M059J (cell line): ENCODE results near the gene MRFAP1L1. TPM values are rescaled to one million over a fixed set of nuclear protein-coding genes. Genes with fewer than 3 reads are reported as not detected.
A peak's percentile ranks its signal among the peaks of the same experiment; 100 is the strongest.
"Not testable (repeated sequence)": the region's sequence is repeated elsewhere in the genome, so short reads cannot be mapped to it uniquely, and the experiment has no call there.

ENCODE experiments used
- DNase-seq: peaks from one replicate; pipeline ENCODE4 v3.0.0-alpha.2; 2012; ENCODE audit warnings: low read depth
- total RNA-seq: library from RNA; depleted of rRNA; stranded (reverse); fragments of >200 nt; shearing (Covaris generic); gene quantifications from 2 replicates; pipeline ENCODE4 v1.2.3, GENCODE V29; 2014

The MRFAP1L1 gene
- total RNA-seq, 1 experiment from 2014 or later, result 81.2 TPM

- DNase-seq, result peak; percentile 97
Measured at GRCh38 chr4:6688879-6689505, 20.7 kb downstream of the MRFAP1L1 start.

- no peak for DNase-seq
Measured at GRCh38 chr4:6687947-6688878, 21.5 kb downstream of the MRFAP1L1 start.

DNA sequence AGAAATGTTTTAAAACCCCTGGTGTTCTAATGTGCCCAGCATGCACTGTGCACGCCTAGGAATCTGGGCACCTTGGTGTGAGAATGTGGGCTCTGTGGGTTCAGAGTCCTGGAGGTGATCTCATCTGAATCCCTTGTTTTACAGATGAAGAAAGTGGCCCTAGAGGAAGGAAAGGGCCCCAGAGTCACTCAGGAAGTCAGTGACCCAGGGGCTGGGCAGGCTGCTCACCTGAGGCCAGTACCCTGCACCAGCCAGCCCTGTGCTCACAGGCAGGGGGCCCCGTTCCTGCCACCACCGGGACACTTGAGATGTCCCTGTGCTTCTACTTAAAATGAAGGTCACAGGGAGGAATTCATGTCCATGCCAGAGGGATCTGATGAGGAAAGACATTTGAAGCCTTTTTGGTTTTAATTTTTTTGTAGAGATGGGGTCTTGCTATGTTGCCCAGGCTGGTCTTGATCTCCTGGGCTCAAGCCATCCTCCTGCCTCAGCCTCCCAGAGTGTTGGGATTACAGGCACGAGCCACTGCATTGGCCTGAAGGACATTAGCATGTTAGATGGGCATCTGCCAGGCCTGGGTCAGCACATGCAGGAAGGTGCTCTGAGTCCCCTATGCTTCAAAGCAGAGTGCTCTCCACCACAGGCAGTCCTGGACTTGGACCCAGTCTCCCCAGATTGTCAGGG is 23.4 kb downstream of the MRFAP1L1 start:
- no peak for DNase-seq

DNA sequence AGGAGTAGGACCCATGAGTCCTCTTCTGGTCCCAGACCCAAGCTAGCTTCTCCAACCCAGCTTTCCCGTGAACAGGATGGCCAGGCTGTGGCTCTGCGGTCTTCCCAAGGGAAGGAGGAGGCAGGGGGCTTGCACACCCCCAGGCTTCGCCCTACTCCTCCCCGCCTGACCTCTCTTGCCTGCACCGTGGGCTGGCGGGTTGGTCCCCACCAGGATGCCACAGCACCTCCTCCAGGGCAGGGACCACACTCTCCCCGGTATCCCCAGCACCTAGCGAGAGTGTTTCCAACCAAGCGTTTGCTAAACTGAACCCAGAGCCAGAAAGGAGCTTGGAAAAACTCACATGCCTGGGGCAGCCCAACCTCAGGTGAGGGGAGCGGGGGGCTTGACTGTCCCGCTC is 25.0 kb downstream of the MRFAP1L1 start:
- DNase-seq, result no peak

DNA sequence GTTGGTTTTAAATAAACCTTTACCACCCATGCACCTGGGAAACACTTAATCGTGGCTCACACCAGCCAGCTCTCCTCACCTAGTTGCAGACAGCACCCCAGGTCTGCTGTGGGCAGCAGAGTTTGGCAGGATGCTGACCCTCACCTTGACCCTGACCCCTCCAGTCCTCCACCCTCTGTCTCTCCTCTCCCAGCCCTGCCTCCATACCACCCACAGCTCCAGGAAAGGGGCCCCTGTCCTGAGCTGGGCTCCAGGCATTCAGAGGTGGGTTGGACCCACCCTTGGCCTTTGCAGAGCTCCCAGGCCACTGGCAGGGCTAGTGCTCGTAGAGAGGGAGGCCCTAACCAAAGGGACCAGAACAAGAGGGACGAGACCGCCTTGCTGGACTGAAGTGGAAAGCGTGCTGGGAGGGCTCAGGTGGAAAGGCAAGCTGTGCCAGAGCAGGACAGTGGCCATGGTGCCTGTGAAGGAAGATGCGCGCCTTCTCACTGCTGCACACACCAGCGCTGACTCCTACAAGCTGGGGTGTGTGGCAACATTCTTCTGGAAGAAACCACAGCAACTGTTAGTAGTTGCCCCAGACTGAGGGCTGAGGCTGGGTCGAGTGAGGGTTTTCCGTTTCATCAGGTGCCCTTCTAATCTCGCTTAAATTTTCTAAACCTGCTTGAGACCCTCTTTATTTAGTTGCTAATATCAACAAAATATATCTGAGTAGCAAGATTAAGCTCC is 26.6 kb downstream of the MRFAP1L1 start:
- DNase-seq, result no peak

DNA sequence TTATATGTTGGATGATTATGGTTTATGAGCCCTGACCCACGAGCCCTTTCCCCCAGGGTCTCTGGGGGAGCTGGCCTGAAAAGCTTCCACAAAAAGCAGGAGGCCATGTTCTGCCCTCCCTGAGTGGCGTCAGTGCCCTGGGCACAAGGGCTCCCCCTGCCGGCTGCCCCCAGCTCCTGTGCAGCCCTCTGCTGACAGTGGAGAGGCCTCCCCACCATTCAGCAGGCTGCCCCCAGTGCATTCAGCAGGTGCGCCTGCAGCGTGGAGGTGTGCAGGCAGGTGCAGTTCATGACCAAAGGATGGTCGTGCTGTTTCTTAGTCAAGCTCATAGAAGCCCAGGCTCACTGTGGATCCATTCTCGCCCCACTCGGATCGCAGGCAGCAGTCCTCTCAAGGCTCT is 28.5 kb downstream of the MRFAP1L1 start:
- no peak for DNase-seq

DNA sequence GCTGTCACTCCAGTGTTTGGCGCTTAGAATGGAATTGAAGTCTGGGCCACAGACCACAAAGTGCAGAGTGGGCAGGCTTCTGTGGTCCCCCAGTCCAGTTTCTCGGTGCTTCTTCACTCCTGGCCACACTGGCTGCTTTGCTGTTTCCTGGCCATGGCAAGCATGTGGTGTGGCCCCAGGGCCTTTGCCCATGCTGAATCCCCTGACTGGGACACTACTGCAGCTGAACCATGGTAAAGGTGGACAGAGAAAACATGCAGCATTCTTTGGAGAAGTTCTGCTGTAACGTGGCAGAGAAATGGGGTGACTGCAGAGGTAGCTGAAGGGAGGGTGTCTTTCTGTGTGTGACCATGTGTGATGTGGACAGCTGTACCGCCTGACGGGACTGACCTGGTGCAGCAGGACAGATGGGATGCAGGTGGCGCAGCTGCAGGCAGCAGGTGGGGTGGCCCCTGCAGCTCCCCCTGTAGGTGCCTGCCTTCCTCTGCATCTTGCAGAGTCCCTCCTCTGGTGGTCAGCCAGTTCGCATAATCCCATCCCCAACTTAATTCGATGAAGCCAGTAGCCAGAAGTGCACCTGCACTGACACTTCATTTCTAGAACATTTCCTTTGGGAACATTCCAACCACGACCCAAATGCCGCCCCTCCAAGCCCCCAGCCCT is 29.2 kb downstream of the MRFAP1L1 start:
- DNase-seq, result no peak

DNA sequence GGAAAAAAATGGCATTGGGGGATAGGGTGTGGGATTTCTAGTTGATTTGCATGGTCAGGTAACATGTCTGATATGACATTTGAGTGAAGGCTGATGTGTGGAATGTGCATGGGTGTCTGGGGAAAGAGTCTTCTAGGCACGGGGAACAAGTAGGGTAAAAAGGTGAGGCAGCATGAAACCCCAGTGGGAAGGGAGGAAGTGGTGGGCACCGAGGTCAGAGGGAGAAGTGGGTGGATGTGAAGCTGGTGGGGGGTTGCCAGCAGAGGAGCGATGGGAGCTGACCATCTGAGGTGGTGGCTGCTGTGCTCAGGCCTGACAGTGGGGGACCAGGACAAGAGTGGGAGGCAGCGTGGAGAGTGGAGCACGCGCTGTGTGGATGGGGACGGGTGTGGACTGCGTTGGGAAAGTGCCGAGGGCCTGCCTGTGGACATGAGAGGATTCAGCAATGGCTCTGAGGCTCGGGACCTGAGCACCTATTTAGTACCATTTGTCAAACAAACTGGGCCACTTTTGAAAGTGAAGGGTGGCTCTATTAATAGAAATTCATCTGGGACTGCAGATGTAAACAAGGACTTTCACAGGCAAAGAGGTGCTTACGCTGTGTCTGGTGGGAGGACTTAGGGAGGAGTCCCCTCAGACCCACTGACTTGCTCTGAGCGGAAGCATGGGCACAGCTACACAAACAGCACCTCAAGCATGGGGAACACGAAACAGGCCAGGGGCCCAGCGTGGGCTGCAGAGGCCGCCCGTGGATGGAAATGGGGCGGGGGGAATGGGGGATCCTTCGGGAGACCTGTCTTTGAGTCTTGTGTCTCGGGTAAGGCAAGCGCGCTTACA is 32.7 kb downstream of the MRFAP1L1 start:
- DNase-seq, result no peak

GRCh38 chr4:6674500-6675149 is 35.0 kb downstream of the MRFAP1L1 start:
- peak; percentile 61 for DNase-seq

- DNase-seq, result peak; percentile 90
Measured at GRCh38 chr4:6673660-6674499, 35.8 kb downstream of the MRFAP1L1 start.

GRCh38 chr4:6673191-6673659 is 36.4 kb downstream of the MRFAP1L1 start:
- peak; percentile 39 for DNase-seq

- not testable (repeated sequence) for DNase-seq
Measured at GRCh38 chr4:6672541-6673190, 37.0 kb downstream of the MRFAP1L1 start.

DNA sequence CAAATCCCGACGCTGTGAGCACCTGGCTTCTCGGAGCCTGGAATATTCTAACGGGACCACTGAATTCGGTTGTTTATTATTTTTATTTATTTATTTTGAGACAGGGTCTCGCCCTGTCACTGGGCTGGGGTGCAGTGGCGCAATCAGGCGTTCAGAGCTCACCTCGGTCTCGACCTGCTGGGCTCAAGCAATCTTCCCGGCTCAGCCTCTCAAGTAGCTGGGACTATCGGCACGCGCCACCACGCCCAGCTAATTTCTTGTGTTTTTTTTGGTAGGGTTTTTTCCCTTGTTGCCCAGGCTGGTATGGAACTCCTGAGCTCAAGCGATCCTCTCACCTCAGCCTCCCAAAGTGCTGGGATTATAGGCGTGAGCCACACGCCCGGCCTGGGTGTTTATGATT is 37.5 kb downstream of the MRFAP1L1 start:
- DNase-seq, result no peak

DNA sequence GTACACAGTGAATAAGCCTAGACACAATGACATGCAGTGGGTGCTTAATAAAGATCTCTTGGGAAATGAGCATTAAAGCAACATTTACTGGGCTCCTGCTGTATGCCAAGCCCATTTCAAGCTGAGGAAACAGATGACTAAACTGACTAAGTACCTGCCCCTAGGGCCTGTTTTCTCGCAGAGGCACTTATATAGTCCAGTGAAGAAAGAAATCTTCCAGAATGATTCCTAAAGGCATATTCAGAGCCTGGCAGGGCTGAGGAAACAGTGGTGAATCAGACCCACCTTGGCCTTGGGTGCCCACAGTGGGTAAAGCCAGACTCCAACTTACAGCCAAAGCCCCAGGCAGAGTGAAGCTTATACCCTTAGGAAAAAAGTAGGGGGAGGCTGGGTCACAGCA is 38.0 kb downstream of the MRFAP1L1 start:
- no peak for DNase-seq

- DNase-seq, result peak; percentile 85
Measured at GRCh38 chr4:6668391-6668790, 41.3 kb downstream of the MRFAP1L1 start.

DNA sequence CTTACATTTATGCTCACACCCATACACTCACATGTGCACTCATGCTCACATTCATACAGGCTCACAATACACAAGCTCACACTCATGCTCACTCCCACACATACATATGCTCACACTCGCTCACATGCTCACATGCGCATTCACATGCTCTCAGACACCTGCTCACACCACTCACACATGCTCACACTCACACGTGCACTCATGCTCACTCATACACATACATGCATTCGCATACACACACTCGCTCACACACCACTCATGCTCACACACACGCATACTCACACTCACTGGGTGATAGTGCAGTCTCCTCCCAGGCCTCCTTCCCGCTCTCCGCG is 44.4 kb downstream of the MRFAP1L1 start:
- DNase-seq, result no peak

DNA sequence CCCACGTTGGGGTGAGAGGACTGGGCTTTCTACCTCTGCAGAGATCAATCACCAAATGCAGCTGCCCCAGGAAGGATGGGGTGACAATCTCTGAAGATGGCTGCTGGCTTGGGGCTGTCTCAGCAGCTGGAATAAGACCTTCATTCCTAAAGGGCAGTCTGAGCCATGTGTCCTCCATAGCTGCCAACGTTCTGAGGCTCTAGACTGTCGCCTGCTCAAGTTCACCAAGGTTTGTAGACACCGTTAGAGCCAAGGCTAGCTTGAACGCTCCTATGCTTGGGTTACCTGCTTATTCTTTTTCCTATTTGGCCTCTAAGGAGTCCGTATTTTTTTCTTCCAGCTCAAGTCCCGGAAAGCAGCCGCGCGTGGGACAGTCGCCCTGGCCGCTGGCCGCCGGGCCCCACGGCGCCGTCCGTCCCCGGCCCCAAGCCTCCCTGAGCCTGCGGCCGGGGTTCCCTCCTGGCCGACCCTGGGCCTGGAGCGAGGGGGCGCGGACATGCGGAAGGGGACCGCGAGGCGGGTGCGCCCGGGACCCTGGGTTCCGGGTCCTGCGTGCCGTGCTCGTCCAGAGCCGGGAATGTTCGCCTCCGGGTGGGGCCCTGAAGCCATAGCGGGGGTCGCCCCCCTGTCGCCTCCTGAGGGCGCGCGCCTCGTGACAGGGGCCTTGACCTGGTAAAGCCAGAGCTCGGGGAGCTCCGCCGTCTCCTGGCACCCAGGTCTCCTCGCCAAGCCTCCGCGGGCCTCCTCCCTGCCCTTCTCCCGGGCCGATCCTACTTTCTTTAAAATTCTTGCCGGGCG is 45.9 kb downstream of the MRFAP1L1 start:
- no peak for DNase-seq

DNA sequence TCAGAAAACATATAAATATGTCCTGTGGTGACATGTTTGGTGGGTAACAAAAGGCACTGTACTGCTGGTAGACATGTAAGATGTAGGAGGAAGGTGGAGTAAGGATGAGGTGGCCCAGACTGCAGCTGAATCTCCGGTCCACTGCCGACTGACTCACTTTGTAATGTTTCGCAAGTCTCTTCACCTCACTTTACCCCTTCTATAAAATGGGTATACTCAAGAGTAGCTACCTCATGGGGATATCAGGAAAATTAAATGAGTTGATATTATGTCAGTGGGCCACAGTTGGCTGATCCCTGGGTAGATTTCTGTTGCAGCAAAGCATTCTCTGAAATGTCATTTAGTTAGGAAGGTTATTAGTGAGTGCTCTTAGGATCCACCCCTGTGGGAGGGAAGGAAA is 47.1 kb downstream of the MRFAP1L1 start:
- no peak for DNase-seq
